Kasumi-1 (cell line): ENCODE data around the gene FAM43A.

ENCODE experiments used
- DNase-seq, 2 experiments: peaks; one replicate each; lab custom pipeline; 2025; lab: John Stamatoyannopoulos, UW

Gene FAM43A

DNA sequence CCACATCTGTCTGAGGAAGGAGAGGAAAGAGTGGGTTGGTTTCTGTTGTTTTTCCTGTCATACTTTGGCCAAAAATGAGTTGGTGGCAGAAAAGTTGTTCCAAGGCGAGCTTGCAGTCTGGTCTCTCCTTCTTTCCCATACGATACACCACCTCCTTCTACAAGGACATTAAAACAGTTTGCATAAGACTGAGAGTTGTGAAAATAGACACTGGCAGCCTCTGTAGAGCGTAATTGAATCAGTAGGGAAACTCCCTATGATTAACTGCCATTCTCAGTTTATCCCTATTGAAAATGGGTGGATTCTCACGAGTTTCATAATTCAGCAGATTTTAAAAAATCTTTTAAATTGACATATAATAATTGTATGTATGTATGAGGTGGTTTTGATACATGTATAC, 10.0 kb upstream of the FAM43A start:
- no peak for DNase-seq

DNA sequence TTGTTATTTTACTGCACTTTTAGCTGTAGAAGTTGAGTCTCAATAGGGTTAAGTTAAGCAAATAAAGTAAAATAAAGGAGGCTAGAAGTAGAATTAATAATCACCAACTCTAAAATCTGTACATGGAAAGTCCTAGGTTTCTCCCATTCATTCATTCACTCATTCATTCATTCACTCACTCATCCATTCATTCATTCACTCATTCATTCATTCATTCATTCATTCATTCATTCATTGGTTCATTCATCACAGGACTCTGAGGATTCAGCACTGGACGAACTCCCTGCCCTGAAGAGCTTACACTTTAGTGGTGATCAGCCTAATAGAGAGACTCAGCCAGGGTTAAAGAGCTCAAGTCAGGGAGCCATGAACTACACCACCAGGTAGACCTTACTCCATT, 9.2 kb upstream of the FAM43A start:
- no peak for DNase-seq

DNA sequence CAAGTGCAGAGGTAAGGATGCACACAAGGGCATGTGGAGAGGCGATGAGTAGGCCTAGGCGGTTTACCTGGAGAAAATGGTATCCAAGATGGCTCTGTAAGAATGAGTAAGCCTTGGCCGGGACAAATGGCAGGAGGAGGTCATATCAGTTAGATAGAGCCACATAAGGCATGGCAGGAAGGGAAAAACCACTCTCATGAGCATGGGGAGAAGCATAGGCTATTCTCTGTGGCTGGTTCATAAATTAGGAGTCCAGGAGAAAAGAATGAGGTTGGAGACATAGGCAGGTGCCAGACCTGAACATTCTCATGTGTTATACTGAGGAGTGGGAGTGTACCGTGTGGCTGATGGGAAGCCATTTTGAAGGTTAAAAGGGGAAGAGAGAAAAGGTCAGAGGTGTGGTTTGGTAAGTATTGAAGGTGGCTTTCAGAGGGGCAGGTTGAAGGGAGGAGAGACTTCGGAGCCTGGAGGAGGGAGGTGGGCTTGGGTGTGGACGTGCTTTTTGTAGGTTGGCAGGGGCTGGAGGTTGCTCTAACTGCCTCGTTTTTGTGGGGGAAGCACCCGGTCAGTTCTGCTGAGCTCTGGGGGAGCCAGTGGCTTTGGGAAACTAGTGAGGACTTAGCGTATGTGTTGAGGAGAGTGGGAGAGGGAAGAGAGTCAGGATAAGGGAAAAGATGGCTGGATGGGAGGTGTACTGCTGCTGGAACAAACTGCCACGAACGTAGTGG, 4.6 kb upstream of the FAM43A start:
- no peak for DNase-seq

DNA sequence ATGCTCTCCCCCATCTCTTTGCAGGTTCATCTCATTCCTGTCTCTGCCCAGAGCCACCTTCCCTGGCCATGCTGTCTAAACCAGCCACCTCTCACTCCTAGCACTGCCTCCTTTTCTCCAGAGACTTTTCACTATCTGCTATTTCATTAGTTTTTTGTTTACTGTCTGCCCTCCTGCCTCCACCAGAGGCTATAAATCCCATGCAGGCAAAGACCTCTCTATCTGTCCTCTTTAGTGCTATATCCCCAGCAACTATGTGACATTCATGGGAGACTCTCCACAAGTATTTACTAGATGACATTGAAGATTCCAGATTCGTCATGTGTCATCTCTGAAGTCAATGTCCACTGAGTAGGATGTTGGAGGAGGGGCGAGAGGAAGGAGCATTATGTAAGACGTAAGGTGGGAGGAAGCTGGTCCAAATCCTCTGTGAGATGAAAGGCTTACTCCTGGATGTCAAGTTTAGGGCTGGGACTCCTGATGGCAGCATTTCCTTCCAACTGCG, 3.4 kb upstream of the FAM43A start:
- no peak for DNase-seq

DNA sequence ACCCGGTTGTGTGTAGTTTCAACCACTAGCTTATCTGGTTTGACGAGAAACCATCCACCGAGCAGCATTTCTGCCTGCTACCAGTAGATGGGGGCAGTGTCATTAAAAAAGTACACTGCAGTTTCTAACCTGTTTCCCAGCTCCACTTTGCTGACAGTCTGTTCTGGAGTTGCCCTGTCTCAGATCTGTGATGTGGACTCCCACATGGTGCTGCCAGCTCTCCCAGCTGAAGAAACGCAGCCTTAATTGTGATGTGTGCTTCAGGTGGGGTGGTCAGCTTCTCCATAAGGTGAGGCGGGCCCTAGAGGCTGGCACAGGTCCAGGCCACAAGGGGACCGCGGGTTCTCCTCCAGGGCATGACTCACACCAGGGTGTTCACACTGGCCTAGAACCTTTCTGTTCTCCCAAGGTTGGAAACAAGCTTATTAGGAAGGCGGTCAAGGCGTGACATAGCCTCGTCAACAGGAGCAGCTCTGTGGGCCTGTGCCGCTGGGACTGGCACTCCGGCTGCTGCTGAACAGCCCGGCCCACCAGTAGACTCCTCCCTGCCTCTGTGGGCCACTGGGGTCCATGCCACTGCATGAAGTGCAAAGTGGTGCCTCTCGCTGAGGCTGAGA, 2.9 kb upstream of the FAM43A start:
- peak; percentile 86 to 88 for DNase-seq

DNA sequence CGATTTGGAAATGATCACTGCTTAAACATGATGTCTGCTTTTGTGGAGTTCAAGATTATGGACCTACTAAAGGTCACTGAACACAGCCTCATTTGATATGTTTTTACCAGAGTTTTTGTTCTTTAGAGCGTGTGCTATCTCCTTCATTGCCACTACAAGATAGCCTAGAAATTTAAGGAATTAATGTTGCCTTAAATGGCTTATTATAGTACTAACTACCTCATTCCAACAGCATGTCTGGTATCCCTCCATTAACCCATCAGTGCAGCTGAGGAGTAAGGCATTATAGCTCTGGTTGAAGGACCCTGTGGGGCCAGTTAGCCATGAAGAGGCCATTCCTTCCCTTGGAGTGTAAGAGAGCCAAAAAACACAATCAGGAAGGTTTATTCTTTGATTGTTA, 2.3 kb upstream of the FAM43A start:
- DNase-seq, result no peak

DNA sequence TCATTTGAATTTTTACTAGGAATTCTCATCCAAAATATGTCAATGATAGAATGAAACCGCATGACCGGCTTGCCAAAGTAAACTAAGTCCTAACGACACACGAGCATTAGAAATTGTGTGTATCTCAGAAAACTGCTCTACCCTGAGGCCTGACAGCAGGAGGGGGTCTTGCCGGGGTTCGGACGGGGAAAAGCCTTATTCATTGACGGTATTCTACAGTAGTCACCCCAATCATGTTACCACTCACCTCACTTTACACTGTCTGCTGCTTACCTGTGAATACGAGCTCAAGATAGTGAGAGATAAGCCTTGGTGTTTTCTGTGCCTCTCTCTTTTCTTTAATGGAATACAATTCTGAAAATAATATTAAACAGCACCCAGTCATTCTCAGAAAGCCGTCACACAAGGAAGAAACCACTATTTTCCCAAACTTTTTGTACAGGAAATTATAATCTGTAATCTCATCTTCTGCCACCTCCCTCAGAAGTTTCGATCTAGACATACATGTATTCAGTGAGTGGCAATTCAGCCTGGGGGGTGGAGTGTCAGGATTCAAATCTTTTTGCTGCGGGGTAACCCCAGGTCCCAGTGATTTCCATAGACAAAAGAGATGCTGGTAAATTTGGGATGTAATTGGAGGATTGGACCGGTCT, 492 bp upstream of the FAM43A start:
- DNase-seq, result no peak

DNA sequence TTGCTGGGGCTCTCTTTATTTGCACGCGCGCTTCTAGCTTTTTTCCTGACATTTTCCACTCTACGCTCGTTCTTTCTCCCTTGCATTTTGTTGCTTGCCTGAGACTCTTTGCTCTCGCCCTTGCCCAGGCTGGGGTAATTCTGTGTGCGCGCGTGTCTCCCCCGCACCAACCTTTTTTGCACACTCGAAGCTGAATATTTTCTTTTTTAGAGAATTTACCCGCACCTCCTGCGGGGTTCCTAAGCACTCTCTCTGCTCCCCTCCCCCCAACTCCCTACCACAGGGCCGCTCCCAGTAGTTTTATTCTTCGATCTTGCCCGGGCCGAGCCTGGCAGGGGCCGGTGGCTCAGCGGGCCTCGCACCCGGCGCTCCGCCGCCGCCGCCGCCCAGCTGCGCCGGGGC, 732 bp downstream of the FAM43A start:
- DNase-seq, result no peak

DNA sequence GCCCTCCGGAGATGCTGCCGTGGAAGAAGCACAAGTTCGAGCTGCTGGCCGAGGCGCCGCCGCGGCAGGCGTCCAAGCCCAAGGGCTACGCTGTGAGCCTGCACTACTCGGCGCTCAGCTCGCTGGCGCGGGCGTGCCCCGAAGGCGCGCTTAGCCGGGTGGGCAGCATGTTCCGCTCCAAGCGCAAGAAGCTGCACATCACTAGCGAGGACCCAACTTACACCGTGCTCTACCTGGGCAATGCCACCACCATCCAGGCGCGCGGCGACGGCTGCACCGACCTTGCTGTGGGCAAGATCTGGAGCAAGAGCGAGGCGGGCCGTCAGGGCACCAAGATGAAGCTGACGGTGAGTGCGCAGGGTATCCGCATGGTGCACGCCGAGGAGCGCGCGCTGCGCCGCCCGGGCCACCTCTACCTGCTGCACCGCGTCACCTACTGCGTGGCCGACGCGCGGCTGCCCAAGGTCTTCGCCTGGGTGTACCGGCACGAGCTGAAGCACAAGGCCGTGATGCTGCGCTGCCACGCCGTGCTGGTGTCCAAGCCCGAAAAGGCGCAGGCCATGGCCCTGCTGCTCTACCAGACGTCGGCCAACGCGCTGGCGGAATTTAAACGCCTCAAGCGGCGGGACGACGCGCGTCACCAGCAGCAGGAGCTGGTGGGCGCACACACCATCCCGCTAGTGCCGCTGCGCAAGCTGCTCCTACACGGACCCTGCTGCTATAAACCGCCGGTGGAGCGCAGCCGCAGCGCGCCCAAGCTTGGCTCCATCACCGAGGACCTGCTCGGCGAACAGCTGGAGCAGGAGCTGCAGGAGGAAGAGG, 1.3 kb downstream of the FAM43A start:
- no peak for DNase-seq

DNA sequence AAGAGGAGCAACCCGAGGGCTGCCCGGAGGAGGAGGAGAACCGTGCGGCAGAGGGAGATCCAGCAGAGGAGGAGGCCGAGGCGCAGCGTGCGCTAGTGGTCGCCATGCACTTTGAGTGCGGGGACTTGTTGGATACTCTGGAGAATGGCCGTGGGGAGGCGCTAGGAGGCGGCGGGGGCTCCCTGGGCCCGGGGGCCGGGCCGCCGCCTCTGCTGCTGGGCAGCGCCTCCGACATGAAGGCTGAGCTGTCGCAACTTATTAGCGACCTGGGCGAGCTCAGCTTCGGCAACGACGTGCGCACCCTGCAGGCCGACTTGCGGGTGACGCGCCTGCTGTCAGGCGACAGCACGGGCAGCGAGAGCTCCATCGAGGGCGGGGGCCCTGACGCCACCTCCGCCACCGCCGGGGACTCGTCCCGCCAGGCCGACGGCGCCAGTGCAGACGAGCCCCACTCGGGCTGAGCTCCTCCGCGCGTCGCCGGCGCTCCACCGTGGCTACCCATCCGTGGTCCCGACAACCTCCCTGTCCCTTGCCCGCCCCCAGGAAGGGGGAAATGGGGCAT, 2.0 kb downstream of the FAM43A start:
- peak; percentile 68 to 86 for DNase-seq

DNA sequence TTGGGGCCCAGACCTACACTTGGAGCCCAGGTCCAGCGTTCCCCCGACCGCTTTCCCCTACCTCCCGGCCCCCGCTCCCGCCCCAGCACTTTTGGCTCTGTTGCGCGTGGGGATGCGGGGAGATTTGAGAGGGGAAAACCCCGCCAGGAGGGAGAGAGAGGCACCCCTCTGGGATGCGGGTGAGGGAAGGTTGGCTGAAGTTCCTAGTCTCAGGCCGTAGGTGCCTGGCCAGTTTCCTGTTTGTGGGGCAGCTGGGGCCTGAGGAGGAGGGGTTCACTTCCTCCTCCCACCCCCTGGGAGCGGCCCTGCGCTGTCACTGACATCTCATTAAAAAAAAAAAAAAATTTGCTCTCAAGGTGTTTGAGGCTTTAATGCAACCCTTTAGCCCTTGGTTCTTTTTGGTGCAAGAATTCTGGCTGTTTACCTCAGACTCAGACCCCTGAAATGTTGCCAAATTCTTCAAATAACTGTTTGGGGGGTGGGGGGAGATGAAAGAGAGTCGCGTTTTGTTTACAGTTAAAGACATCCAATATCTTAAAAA, 2.6 kb downstream of the FAM43A start:
- DNase-seq, result peak; percentile 26 to 42

DNA sequence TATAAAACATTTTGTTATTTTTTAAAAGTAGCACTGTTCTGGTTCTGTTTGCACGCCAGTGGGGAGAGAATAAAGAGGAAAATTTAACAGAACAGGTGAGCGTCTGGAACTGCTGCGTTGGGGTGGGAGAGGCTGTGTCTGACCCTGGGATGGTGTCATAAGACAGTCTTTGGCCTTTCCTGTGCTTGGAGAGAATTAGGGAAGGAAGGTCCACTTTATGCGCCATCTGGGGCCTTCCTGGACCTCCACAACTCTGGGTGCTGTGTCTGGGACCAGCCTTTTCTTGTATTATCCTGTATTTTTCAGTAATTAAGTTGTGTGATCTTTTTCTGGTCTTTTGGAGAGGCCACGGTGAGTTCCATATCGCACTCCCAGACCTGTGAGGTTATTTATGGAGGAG, 3.3 kb downstream of the FAM43A start:
- DNase-seq, result no peak

DNA sequence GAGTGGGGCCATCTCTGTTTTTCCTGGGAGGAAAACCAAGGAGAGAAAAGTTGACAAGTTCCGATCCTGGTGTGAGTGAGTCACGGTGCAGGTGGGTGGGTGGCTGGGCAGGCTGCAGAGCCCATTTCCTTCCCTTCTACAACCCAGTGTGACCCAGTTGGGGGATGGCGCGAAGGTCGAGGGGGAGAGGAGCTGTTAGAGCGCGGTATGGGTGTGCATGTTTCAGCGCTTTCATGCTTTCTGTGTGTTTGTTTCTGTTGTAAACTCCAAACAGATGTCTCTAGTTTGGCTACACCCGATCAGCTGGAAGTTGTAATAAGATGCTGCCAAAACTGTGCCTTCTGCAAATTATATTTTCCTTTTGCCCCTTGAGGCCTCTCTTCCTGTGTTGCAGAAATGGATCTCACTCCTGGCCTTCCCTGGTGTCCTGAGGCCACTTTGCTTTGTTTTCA, 3.8 kb downstream of the FAM43A start:
- peak; percentile 25 to 31 for DNase-seq

DNA sequence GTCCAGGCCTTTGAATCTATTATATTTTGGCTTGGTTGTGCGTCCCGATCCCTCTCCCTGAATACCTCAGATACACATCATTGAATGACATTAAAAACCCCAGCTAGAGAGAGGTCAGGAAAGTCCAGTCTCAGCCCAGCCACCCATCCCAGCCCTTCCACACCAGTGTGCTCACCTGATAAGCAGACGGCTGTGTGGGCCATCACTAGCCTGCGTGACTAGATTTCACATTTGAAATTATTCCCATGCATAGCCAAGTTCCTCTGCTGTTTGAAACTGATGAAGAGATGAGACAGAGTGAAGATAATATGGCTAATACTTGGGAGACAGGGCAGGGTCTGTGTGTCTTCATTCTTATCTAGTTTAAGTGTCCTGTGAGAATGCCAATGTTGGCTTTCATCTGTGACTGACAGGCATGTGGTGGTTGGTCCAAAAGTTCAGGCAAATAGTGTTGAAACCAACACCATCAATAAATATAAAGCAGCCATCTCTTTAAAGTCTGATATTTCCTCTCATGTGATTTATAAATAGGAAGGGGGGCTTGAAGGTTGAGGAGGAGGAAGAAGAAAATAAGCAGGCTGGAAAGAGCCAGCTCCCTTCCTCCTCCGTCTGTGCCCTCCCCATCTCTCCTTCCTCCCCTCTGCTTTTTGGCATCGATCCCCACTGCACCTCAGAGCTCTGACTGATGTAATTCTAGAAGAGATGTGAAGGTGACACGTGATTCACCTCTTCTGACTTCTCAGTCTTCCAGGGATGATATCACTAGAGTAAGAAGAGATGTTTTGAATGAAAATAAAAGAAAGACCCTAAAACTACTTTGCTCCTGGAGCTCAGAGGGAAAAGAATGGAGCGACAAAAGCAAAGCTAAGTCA, 5.1 kb downstream of the FAM43A start:
- no peak for DNase-seq

DNA sequence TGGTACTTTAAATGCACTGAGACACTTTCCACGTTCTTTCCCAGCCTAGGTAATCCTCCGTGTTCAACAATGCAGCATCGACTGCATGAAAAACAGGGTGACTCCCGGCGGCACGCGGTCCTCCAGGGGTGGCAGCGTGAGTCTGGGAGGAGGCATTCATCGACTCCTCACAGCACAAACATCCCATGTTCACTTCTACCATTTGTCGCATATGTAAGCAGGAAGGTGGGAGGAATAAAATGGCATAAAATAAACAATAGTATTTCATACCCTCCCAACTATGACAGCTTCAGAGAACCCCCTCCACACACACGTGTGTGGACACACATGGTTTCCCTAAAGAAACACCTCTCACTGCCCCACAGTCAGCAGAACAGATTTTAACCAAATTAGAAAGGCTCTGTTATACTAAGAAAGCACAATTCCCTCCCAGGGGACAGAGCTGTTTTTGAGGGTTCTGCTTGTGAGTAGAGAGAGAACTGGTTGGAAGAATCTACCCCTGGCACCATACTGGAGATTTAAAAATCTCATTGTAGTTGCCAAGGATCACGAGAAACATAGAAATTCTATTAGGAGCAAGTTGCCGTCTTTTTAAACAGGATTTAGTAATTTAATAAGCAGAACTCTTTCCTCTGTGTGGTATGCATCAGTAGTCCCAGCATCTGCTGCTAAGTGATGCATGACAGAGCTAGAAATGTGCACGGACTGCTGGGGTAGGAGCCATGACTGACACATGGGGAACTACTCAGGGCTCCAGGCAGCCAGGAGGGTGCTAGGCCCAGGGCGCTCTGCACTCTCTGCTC, 6.0 kb downstream of the FAM43A start:
- DNase-seq, result no peak

DNA sequence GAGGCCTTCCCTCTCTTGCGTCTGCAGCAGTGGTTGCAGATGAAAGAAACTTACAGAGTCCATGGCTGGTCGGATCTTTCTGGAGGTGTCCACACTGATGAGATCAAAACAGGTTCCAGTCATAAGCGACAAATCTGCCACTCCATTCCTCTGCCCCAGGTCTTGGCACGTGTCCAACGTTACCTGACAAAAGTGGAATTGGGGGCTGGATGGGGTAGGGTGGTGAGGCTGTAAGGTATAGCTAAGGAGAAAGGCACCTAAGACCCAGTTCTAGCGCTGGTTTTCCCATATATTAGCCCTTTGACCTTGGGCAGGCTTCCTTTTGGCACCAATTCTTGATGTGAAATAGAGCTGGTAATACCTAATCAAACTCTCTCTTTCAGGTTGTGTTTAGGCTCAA, 11.0 kb downstream of the FAM43A start:
- DNase-seq, result no peak

DNA sequence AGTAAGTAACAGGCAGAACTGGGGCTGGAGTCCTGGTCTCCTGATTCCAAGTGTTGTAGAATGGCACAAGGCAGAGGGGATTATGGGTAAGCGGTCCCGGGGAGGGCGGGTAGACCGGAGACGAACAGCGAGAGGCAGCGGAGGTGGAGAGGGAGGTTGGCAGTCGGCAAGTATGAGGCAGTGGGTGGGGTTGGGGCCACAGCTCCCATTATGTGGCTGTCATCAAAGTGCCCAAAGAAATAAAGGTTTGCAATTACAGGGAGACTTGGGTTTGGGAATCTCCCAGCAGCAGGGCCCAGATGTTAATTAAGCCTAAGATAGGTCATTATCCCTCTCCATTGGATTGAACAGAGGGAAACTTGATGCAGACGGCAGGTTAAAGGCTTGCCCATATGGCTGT, 16.9 kb downstream of the FAM43A start:
- DNase-seq, result no peak

DNA sequence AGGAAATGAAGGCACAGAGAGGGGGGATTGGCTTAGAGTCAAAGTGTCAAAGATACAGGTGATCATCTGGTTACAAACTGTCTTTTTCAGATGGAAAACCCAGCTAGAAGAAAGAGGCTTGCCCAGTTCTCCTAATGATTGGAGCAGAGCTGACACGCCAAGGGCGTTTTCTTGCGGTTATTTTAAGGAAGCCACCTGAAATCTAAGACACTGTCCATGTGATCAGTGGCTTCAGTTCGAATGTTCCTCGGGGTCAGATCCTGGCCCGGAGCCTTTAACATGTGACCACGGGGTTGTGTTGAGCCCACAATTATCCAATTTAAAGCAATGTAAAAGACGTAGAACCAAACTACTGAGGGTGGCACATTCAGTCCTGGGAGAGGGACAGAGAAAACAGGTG, 19.5 kb downstream of the FAM43A start:
- DNase-seq, result no peak

DNA sequence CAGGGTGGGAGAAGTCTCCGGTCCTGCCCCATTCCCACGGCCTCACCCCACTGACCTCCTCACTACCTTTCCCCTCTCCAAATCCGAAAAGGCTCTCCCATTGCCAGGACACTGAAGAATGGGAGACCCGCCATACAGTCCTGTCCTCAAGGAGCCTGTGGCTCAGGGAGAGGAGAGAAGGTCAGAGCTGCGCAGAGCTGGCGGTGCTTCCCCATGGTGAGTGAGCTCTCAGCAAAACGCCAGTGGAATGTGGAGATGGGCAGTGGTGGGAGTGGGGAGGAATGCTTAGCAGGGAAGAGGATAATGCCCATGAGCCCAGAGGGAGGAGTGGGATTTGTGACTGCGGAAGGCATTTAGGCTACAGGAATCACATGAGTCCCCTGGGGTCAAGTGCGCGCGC, 20.1 kb downstream of the FAM43A start:
- DNase-seq, result no peak

DNA sequence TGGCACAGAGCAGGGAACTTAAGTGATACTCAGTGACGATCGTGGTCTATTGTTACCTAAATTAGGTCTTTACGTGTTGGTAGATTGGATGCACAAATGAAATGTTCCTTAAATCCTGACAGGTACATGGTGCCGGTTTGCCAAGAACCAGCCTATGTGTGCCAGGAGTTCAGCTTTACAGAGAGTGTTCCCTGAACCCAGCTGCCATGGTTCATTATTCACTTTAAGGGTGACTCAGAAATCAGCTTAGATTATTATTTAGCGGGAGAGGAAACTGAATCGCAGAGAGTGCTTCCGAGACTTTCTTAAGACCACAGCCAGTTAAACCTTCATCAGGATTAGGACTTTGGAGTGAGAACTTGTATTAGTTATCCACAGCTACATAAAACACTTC, 21.5 kb downstream of the FAM43A start:
- DNase-seq, result no peak
